ENCODE results near the gene PCSK2. TPM values are rescaled to one million over a fixed set of nuclear protein-coding genes. Genes with fewer than 3 reads are reported as not detected.

Gene PCSK2
- polyA plus RNA-seq, 3 donors = not detected

GRCh38 chr20:17326096-17326495 lies 99.3 kb downstream of the PCSK2 start:
- no peak for TF ChIP-seq CTCF (IDR thresholded peaks at IDR 0.05)
- no peaks in the 10 kb centered on the region for H3K4me1 Mint-ChIP-seq
- intact Hi-C loops (cut with micrococcal nuclease) = no loop called here
- H3K79me2 ChIP-seq (ENCODE audit: insufficient read depth, low read length) = no peaks in the 10 kb centered on the region
- DNase-seq = no peak
- H3K4me3 ChIP-seq (replicated peaks in 1 of 3; ENCODE audit: low read depth in 2 of 3, low read length in 3 of 3) = no peak overlapping the region
- H3K4me3 Mint-ChIP-seq = no peak overlapping the region
- no peak overlapping the region for H3K4me2 ChIP-seq (replicated peaks; ENCODE audit: extremely low read depth, low read length, poor library complexity, severe bottlenecking)
- no CpG with 5 or more reads among the region's 2 CpGs for WGBS (ENCODE audit: insufficient coverage)
- no peak overlapping the region for H3K9ac ChIP-seq (ENCODE audit: insufficient read depth, low read length, poor library complexity, severe bottlenecking)
- H3K4me1 ChIP-seq (ENCODE audit: control insufficient read depth in 1 of 2, insufficient read depth in 2 of 2, low read length in 2 of 2) = no peaks in the 10 kb centered on the region
- H3K9me3 ChIP-seq (replicated peaks in 1 of 2; ENCODE audit: control insufficient read depth in 1 of 2, insufficient read depth in 1 of 2, low read length in 2 of 2) = peaks cover 0 to 4% of the 10 kb centered on the region in 2 donors
- no peaks in the 10 kb centered on the region for H3K36me3 ChIP-seq (replicated peaks in 1 of 2; ENCODE audit: control insufficient read depth in 1 of 2, insufficient read depth in 2 of 2, low read length in 2 of 2)
- H3K27ac ChIP-seq (ENCODE audit: low read depth in 1 of 2, low read length in 2 of 2) = no peak overlapping the region
- H3K27me3 ChIP-seq (ENCODE audit: control insufficient read depth in 2 of 2, insufficient read depth in 2 of 2, low read length in 2 of 2) = peaks cover 0 to 12% of the 10 kb centered on the region in 2 donors
- no peaks in the 10 kb centered on the region for H4K20me1 ChIP-seq (ENCODE audit: insufficient read depth, low read length)
- peaks cover 0 to 12% (median 10%) of the 10 kb centered on the region in 3 donors for H3K27me3 Mint-ChIP-seq (ENCODE audit: low read depth in 3 of 3)
- peaks cover 0 to 19% (median 6%) of the 10 kb centered on the region in 7 donors for H3K9me3 Mint-ChIP-seq
- no peak overlapping the region for H3K27ac Mint-ChIP-seq
- H3K36me3 Mint-ChIP-seq = no peaks in the 10 kb centered on the region
- H2AFZ ChIP-seq (ENCODE audit: insufficient read depth, low read depth, low read length, poor library complexity, severe bottlenecking) = no peak overlapping the region

- WGBS (ENCODE audit: insufficient coverage) = 13% methylated on average over 17 of the region's 28 CpGs
- no peak overlapping the region for H2AFZ ChIP-seq (ENCODE audit: insufficient read depth, low read depth, low read length, poor library complexity, severe bottlenecking)
- no peaks in the 10 kb centered on the region for H4K20me1 ChIP-seq (ENCODE audit: insufficient read depth, low read length)
- no peak overlapping the region for H3K27ac ChIP-seq (ENCODE audit: low read depth in 1 of 2, low read length in 2 of 2)
- H3K27me3 Mint-ChIP-seq (ENCODE audit: low read depth in 3 of 3) = peaks cover 0 to 12% (median 10%) of the 10 kb centered on the region in 3 donors
- no peak overlapping the region for H3K4me3 ChIP-seq (replicated peaks in 1 of 3; ENCODE audit: low read depth in 2 of 3, low read length in 3 of 3)
- no peaks in the 10 kb centered on the region for H3K36me3 ChIP-seq (replicated peaks in 1 of 2; ENCODE audit: control insufficient read depth in 1 of 2, insufficient read depth in 2 of 2, low read length in 2 of 2)
- intact Hi-C loops (cut with micrococcal nuclease) = no loop called here
- peaks cover 0 to 19% (median 6%) of the 10 kb centered on the region in 7 donors for H3K9me3 Mint-ChIP-seq
- no peaks in the 10 kb centered on the region for H3K36me3 Mint-ChIP-seq
- H3K9ac ChIP-seq (ENCODE audit: insufficient read depth, low read length, poor library complexity, severe bottlenecking) = no peak overlapping the region
- H3K4me1 Mint-ChIP-seq = no peaks in the 10 kb centered on the region
- no peak for TF ChIP-seq CTCF (IDR thresholded peaks at IDR 0.05)
- no peak for DNase-seq
- no peaks in the 10 kb centered on the region for H3K4me1 ChIP-seq (ENCODE audit: control insufficient read depth in 1 of 2, insufficient read depth in 2 of 2, low read length in 2 of 2)
- no peak overlapping the region for H3K4me2 ChIP-seq (replicated peaks; ENCODE audit: extremely low read depth, low read length, poor library complexity, severe bottlenecking)
- no peaks in the 10 kb centered on the region for H3K79me2 ChIP-seq (ENCODE audit: insufficient read depth, low read length)
- H3K27ac Mint-ChIP-seq = no peak overlapping the region
- H3K4me3 Mint-ChIP-seq = no peak overlapping the region
- peaks cover 0 to 4% of the 10 kb centered on the region in 2 donors for H3K9me3 ChIP-seq (replicated peaks in 1 of 2; ENCODE audit: control insufficient read depth in 1 of 2, insufficient read depth in 1 of 2, low read length in 2 of 2)
- peaks cover 0 to 12% of the 10 kb centered on the region in 2 donors for H3K27me3 ChIP-seq (ENCODE audit: control insufficient read depth in 2 of 2, insufficient read depth in 2 of 2, low read length in 2 of 2)
Measured at GRCh38 chr20:17327185-17328148, 100.6 kb downstream of the PCSK2 start.

All from CD14-positive monocyte (primary cell).